Measurements from ENCODE around the gene STX8.

The STX8 gene

GRCh38 chr17:9239793-9240658, 335.6 kb downstream of the STX8 start:
- TF ChIP-seq FOXP2 (optimal IDR thresholded peaks at IDR 0.05; ENCODE audit: borderline replicate concordance, extremely low read depth, extremely low read length, insufficient read depth) (no peak), TAF1 (IDR thresholded peaks at IDR 0.05; ENCODE audit: borderline replicate concordance, insufficient read depth, low read length) (no peak), SIN3A (IDR thresholded peaks at IDR 0.05; ENCODE audit: borderline replicate concordance, insufficient read depth, low read length) (no peak), POLR2AphosphoS5 (IDR thresholded peaks at IDR 0.05; ENCODE audit: low read depth, low read length) (no peak), REST (IDR thresholded peaks at IDR 0.05; ENCODE audit: insufficient read depth in 1 of 2, low read depth in 2 of 2, low read length in 2 of 2) (no peak)

- TF ChIP-seq REST (IDR thresholded peaks at IDR 0.05; ENCODE audit: insufficient read depth in 1 of 2, low read depth in 2 of 2, low read length in 2 of 2) (no peak), FOXP2 (optimal IDR thresholded peaks at IDR 0.05; ENCODE audit: borderline replicate concordance, extremely low read depth, extremely low read length, insufficient read depth) (no peak), SIN3A (IDR thresholded peaks at IDR 0.05; ENCODE audit: borderline replicate concordance, insufficient read depth, low read length) (no peak), POLR2AphosphoS5 (IDR thresholded peaks at IDR 0.05; ENCODE audit: low read depth, low read length) (no peak)
Measured at GRCh38 chr17:9239246-9239792, 336.3 kb downstream of the STX8 start.

- TF ChIP-seq POLR2AphosphoS5 (IDR thresholded peaks at IDR 0.05; ENCODE audit: low read depth, low read length) (no peak), SIN3A (IDR thresholded peaks at IDR 0.05; ENCODE audit: borderline replicate concordance, insufficient read depth, low read length) (no peak), FOXP2 (optimal IDR thresholded peaks at IDR 0.05; ENCODE audit: borderline replicate concordance, extremely low read depth, extremely low read length, insufficient read depth) (no peak), REST (IDR thresholded peaks at IDR 0.05; ENCODE audit: insufficient read depth in 1 of 2, low read depth in 2 of 2, low read length in 2 of 2) (no peak), TAF1 (IDR thresholded peaks at IDR 0.05; ENCODE audit: borderline replicate concordance, insufficient read depth, low read length) (no peak)
Measured at GRCh38 chr17:9238340-9239245, 337.0 kb downstream of the STX8 start.

- no peak for TF ChIP-seq FOXP2 (optimal IDR thresholded peaks at IDR 0.05; ENCODE audit: borderline replicate concordance, extremely low read depth, extremely low read length, insufficient read depth)
- no peak for TF ChIP-seq TAF1 (IDR thresholded peaks at IDR 0.05; ENCODE audit: borderline replicate concordance, insufficient read depth, low read length)
- TF ChIP-seq POLR2AphosphoS5 (IDR thresholded peaks at IDR 0.05; ENCODE audit: low read depth, low read length) = no peak
- TF ChIP-seq REST (IDR thresholded peaks at IDR 0.05; ENCODE audit: insufficient read depth in 1 of 2, low read depth in 2 of 2, low read length in 2 of 2) = no peak
- no peak for TF ChIP-seq SIN3A (IDR thresholded peaks at IDR 0.05; ENCODE audit: borderline replicate concordance, insufficient read depth, low read length)
Measured at GRCh38 chr17:9237661-9238301, 337.8 kb downstream of the STX8 start.
